ENCODE data around the gene KMO.

Gene KMO

DNA sequence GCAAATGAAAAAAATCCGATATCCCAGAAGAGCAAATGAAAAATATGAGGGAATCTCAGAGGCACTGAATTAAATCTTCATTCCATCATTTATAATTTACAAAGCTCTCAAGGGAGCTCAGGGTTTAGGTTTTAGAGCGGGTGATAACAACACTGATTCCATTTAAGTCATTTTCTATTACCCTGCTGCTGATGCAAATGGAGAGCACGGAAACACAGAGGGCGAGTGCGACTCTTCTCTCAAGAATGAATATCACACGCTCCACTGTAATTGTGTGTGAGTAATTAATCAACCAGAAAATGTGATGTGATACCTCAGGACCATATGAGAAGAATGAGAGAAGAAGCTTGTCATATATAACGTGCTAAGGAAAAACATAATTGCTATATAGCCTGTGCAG is 85.2 kb downstream of the KMO start:
- Histone ChIP-seq H3K4me1 (ENCODE audit: control insufficient read depth in 1 of 2, insufficient read depth in 2 of 2, low read length in 2 of 2) (peaks cover 5 to 12% of the 10 kb centered on the region in 2 donors), H3K36me3 (ENCODE audit: control insufficient read depth in 1 of 2, insufficient read depth in 2 of 2, low read length in 2 of 2) (no peaks in the 10 kb centered on the region), H3K9ac (ENCODE audit: low read depth in 1 of 2, low read length in 2 of 2) (no peak overlapping the region), H3K4me3 (ENCODE audit: low read depth in 1 of 2, low read length in 2 of 2) (no peak overlapping the region), H3K27ac (ENCODE audit: low read depth, low read length) (no peak overlapping the region), H3K27me3 (ENCODE audit: control insufficient read depth in 1 of 2, insufficient read depth in 2 of 2, low read length in 2 of 2) (no peaks in the 10 kb centered on the region), H3K9me3 (ENCODE audit: control insufficient read depth in 1 of 2, low read length in 2 of 2) (no peaks in the 10 kb centered on the region)

DNA sequence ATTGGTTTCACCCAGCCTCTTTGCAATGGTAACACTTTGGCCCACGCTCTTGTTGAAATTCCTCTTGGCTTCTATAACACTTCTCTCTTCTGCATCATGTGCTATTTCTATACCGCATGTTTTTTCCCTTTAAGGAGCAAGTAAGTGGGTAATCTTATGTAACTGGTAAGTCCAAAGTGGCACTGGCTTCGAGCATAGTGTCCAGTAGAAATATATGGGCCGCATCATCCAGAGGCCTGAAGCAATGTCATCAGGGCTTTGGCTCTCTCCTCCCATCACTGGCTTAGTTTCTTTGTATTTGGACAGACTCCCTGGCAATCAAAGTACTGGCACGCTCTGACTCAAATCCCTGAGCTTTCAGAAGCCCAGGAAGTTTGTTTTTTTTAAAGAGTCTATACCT is 90.5 kb downstream of the KMO start:
- no peak overlapping the region for H3K4me3 ChIP-seq (ENCODE audit: low read depth in 1 of 2, low read length in 2 of 2)
- no peaks in the 10 kb centered on the region for H3K9me3 ChIP-seq (ENCODE audit: control insufficient read depth in 1 of 2, low read length in 2 of 2)
- no peaks in the 10 kb centered on the region for H3K27me3 ChIP-seq (ENCODE audit: control insufficient read depth in 1 of 2, insufficient read depth in 2 of 2, low read length in 2 of 2)
- no peaks in the 10 kb centered on the region for H3K36me3 ChIP-seq (ENCODE audit: control insufficient read depth in 1 of 2, insufficient read depth in 2 of 2, low read length in 2 of 2)
- H3K4me1 ChIP-seq (ENCODE audit: control insufficient read depth in 1 of 2, insufficient read depth in 2 of 2, low read length in 2 of 2): peaks cover 0 to 12% of the 10 kb centered on the region in 2 donors
- H3K9ac ChIP-seq (ENCODE audit: low read depth in 1 of 2, low read length in 2 of 2): no peak overlapping the region
- no peak overlapping the region for H3K27ac ChIP-seq (ENCODE audit: low read depth, low read length)

DNA sequence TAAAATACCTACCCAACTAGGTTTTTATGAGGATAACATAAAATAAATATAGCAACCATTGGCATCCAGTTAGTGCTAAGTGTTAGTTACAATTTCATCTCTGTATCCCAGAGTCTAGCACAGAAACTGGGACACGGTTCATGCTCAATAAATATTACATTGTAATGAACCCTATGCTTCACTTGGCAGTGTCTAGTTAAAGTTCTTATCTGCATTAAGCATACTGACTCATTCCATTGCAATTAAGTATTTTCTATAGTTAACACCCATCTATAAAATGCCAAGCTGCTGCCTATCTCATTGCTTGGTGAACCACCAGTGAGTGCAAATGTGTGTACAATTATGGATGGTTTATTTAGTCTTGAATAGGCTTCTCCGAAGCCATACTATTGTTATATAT is 92.8 kb downstream of the KMO start:
- H3K36me3 ChIP-seq (ENCODE audit: control insufficient read depth in 1 of 2, insufficient read depth in 2 of 2, low read length in 2 of 2): no peaks in the 10 kb centered on the region
- no peak overlapping the region for H3K27ac ChIP-seq (ENCODE audit: low read depth, low read length)
- H3K9me3 ChIP-seq (ENCODE audit: control insufficient read depth in 1 of 2, low read length in 2 of 2): no peaks in the 10 kb centered on the region
- peaks cover 0 to 19% of the 10 kb centered on the region in 2 donors for H3K4me1 ChIP-seq (ENCODE audit: control insufficient read depth in 1 of 2, insufficient read depth in 2 of 2, low read length in 2 of 2)
- no peaks in the 10 kb centered on the region for H3K27me3 ChIP-seq (ENCODE audit: control insufficient read depth in 1 of 2, insufficient read depth in 2 of 2, low read length in 2 of 2)
- H3K9ac ChIP-seq (ENCODE audit: low read depth in 1 of 2, low read length in 2 of 2): no peak overlapping the region
- H3K4me3 ChIP-seq (ENCODE audit: low read depth in 1 of 2, low read length in 2 of 2): no peak overlapping the region

DNA sequence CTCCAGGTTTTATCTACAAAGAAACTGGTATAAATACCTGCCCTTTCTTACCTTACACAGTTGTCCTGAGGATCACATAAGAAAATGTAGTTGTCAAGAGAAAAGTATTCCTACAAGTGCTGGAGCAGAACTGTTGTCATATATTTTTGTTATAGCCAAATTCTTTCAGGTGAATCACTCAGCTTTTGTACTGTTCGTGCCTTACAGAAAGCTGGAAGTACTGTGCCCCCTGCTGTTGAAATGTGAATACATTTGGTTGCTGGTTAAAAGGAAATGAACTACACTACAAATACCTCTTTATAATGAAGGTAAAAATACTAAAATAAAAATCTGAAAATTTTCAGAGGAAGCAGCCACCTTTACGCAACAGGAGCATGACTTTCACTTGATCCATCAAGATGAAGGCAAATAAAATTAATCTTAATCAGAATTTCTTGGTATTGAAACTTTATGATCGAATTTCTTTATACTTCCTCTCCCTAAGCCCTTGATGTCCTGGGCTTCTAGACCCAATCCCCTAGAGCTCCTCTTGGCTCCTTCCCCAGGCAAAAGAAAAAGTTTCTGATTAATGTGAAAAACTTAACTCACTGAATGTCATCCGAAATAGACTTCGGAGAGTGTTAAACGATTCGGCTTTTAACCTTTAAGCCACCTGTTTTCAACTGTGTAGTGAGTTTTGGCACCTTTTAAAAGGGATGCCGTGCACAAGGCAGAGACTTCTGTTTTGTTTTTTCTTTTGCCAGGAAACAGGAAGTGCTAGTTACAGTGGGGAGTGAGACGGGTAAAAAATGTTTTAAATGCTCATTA is 95.5 kb downstream of the KMO start:
- H3K4me3 ChIP-seq (ENCODE audit: low read depth in 1 of 2, low read length in 2 of 2): no peak overlapping the region
- H3K27me3 ChIP-seq (ENCODE audit: control insufficient read depth in 1 of 2, insufficient read depth in 2 of 2, low read length in 2 of 2): no peaks in the 10 kb centered on the region
- H3K9ac ChIP-seq (ENCODE audit: low read depth in 1 of 2, low read length in 2 of 2): peak overlapping the region in 1 of 2 donors; percentile 26

DNA sequence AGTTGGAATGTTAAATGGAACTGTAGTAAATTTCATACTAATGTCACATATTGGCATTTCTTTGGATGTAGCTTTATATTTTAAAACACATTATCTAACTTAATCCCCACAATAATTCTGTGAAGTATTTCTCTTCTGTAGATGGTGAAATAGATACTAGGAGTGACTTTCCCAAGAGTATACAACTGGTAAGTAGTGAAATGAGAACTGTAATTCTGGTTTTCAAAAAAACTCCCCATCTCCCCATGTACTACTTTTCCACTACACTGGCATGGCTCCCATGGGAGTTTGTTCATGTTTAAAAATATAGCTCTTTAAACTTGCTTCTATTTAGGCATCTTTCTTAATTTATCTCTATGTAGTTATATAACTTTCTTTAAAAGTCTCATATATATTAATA is 97.8 kb downstream of the KMO start:
- Histone ChIP-seq H3K9me3 (ENCODE audit: control insufficient read depth in 1 of 2, low read length in 2 of 2) (no peaks in the 10 kb centered on the region), H3K4me3 (ENCODE audit: low read depth in 1 of 2, low read length in 2 of 2) (no peak overlapping the region), H3K9ac (ENCODE audit: low read depth in 1 of 2, low read length in 2 of 2) (no peak overlapping the region), H3K27ac (ENCODE audit: low read depth, low read length) (no peak overlapping the region), H3K36me3 (ENCODE audit: control insufficient read depth in 1 of 2, insufficient read depth in 2 of 2, low read length in 2 of 2) (no peaks in the 10 kb centered on the region), H3K4me1 (ENCODE audit: control insufficient read depth in 1 of 2, insufficient read depth in 2 of 2, low read length in 2 of 2) (peaks cover 0 to 11% of the 10 kb centered on the region in 2 donors), H3K27me3 (ENCODE audit: control insufficient read depth in 1 of 2, insufficient read depth in 2 of 2, low read length in 2 of 2) (no peaks in the 10 kb centered on the region)

More for the DNA sequence above, 95.5 kb downstream of the KMO start:
- H3K36me3 ChIP-seq (ENCODE audit: control insufficient read depth in 1 of 2, insufficient read depth in 2 of 2, low read length in 2 of 2): no peaks in the 10 kb centered on the region
- H3K27ac ChIP-seq (ENCODE audit: low read depth, low read length): no peak overlapping the region
- no peaks in the 10 kb centered on the region for H3K9me3 ChIP-seq (ENCODE audit: control insufficient read depth in 1 of 2, low read length in 2 of 2)
- H3K4me1 ChIP-seq (ENCODE audit: control insufficient read depth in 1 of 2, insufficient read depth in 2 of 2, low read length in 2 of 2): peaks cover 0 to 19% of the 10 kb centered on the region in 2 donors

DNA sequence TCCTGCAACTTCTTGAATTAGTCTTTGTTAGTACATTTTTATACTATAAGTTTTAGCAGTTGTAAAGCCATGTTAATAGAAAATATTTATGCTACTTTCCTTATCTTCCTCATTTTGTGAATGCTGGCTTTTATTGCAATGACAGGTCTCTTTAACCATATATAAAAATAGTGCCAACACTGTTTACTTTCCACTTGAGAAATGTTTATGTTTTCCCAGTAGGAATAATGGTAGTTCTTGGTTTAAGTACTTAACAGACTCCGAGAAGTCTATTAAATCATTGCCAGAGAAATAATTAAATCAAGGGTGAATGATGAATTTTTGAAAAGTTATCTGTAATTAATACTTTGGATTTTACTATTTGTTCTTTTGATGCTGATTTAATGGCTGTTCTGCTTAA is 98.3 kb downstream of the KMO start:
- Histone ChIP-seq H3K9me3 (ENCODE audit: control insufficient read depth in 1 of 2, low read length in 2 of 2) (no peaks in the 10 kb centered on the region), H3K36me3 (ENCODE audit: control insufficient read depth in 1 of 2, insufficient read depth in 2 of 2, low read length in 2 of 2) (no peaks in the 10 kb centered on the region), H3K27me3 (ENCODE audit: control insufficient read depth in 1 of 2, insufficient read depth in 2 of 2, low read length in 2 of 2) (no peaks in the 10 kb centered on the region), H3K9ac (ENCODE audit: low read depth in 1 of 2, low read length in 2 of 2) (no peak overlapping the region), H3K4me3 (ENCODE audit: low read depth in 1 of 2, low read length in 2 of 2) (no peak overlapping the region), H3K27ac (ENCODE audit: low read depth, low read length) (no peak overlapping the region), H3K4me1 (ENCODE audit: control insufficient read depth in 1 of 2, insufficient read depth in 2 of 2, low read length in 2 of 2) (peaks cover 0 to 8% of the 10 kb centered on the region in 2 donors)

DNA sequence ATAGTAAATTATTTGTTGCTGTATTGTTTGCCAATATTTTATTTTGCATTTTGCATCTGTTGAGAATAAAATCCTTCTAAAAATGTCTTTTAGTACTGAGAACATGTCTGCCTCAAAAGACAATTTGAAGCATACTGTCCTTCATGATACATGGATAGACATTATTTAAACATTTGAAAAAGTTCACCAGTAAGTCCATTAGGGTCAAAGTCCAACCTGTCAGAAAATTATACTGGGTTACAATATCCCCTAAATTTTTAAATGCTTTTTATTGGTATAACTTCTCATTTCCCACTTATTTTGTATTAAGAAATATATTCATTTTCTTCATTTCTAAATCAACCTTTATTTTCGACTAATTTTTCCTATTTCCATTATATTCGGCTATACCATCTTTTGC is 98.7 kb downstream of the KMO start:
- Histone ChIP-seq H3K9ac (ENCODE audit: low read depth in 1 of 2, low read length in 2 of 2) (no peak overlapping the region), H3K9me3 (ENCODE audit: control insufficient read depth in 1 of 2, low read length in 2 of 2) (no peaks in the 10 kb centered on the region)

DNA sequence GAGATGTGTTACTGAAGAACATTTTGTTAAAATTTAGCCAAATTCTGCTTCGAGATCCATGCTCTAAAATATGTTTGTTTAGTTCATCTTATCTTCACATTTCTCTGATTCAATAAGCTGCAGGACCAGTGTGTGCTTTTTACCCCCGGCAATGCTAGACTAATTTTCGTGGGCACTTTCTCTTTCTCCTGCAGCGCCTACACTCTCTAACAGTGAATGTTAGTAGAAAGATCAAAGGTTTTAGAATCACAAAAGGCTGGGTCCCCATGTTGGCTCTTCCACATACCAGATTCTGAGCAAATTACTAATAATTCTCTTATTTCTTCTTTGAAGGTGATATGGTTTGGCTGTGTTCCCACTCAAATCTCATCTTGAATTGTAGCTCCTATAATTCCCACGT is 99.5 kb downstream of the KMO start:
- Histone ChIP-seq H3K27me3 (ENCODE audit: control insufficient read depth in 1 of 2, insufficient read depth in 2 of 2, low read length in 2 of 2) (no peaks in the 10 kb centered on the region), H3K9me3 (ENCODE audit: control insufficient read depth in 1 of 2, low read length in 2 of 2) (no peaks in the 10 kb centered on the region), H3K36me3 (ENCODE audit: control insufficient read depth in 1 of 2, insufficient read depth in 2 of 2, low read length in 2 of 2) (no peaks in the 10 kb centered on the region), H3K4me3 (ENCODE audit: low read depth in 1 of 2, low read length in 2 of 2) (no peak overlapping the region), H3K27ac (ENCODE audit: low read depth, low read length) (no peak overlapping the region), H3K4me1 (ENCODE audit: control insufficient read depth in 1 of 2, insufficient read depth in 2 of 2, low read length in 2 of 2) (peaks cover 0 to 8% of the 10 kb centered on the region in 2 donors), H3K9ac (ENCODE audit: low read depth in 1 of 2, low read length in 2 of 2) (no peak overlapping the region)

More for the DNA sequence above, 98.7 kb downstream of the KMO start:
- Histone ChIP-seq H3K4me3 (ENCODE audit: low read depth in 1 of 2, low read length in 2 of 2) (no peak overlapping the region), H3K27me3 (ENCODE audit: control insufficient read depth in 1 of 2, insufficient read depth in 2 of 2, low read length in 2 of 2) (no peaks in the 10 kb centered on the region), H3K4me1 (ENCODE audit: control insufficient read depth in 1 of 2, insufficient read depth in 2 of 2, low read length in 2 of 2) (peaks cover 0 to 8% of the 10 kb centered on the region in 2 donors), H3K27ac (ENCODE audit: low read depth, low read length) (no peak overlapping the region), H3K36me3 (ENCODE audit: control insufficient read depth in 1 of 2, insufficient read depth in 2 of 2, low read length in 2 of 2) (no peaks in the 10 kb centered on the region)

DNA sequence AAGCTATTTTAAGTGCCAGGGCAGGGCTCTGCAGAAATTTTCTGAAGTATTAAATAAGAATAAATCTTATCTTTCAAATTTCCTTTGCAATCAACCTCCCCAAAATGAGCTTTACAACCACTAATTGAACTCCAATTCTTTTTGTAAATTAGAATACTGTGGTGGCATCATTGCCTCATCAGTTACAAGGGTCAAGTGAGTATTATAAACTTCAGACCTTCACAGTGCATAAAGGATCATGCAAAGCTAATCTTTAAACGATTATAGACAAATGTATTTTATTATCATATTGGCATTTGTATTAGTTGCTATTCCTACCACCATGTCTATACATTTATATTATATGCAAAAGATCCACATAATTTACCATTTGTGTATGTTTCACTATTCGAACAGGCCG is 100.8 kb downstream of the KMO start:
- H3K9me3 ChIP-seq (ENCODE audit: control insufficient read depth in 1 of 2, low read length in 2 of 2): no peaks in the 10 kb centered on the region
- no peak overlapping the region for H3K27ac ChIP-seq (ENCODE audit: low read depth, low read length)
- no peaks in the 10 kb centered on the region for H3K27me3 ChIP-seq (ENCODE audit: control insufficient read depth in 1 of 2, insufficient read depth in 2 of 2, low read length in 2 of 2)
- no peaks in the 10 kb centered on the region for H3K36me3 ChIP-seq (ENCODE audit: control insufficient read depth in 1 of 2, insufficient read depth in 2 of 2, low read length in 2 of 2)
- no peak overlapping the region for H3K4me3 ChIP-seq (ENCODE audit: low read depth in 1 of 2, low read length in 2 of 2)
- H3K4me1 ChIP-seq (ENCODE audit: control insufficient read depth in 1 of 2, insufficient read depth in 2 of 2, low read length in 2 of 2): peaks cover 4 to 6% of the 10 kb centered on the region in 2 donors
- H3K9ac ChIP-seq (ENCODE audit: low read depth in 1 of 2, low read length in 2 of 2): no peak overlapping the region

DNA sequence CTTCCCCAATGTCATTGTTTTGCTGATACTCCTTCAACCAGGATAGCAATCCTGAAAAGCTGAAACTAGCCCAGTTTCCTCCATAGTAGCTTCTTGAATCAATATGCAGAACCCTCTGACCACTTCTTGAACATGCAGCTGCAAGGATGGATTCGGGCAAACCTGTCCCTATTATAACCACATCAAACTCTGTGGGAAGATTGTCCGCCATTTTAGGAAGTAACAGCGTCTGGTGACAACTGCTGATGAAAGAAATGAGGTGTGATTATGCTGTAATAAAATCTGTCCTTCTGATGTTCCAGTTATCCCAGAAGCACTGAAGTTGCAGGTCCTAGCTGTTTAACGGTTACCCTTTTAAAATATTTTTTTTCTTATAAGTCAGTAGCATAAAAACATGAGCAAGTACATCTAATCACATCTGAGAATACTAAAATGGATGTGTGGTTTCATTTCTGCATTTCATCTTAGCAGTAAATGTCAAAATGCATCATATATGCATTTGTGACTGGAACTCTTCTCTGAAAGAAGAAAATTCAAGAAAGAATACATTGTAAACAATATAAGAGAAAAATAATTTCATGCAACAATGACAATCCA is 103.5 kb downstream of the KMO start:
- Histone ChIP-seq H3K36me3 (ENCODE audit: control insufficient read depth in 1 of 2, insufficient read depth in 2 of 2, low read length in 2 of 2) (no peaks in the 10 kb centered on the region), H3K27ac (ENCODE audit: low read depth, low read length) (no peak overlapping the region), H3K9me3 (ENCODE audit: control insufficient read depth in 1 of 2, low read length in 2 of 2) (no peaks in the 10 kb centered on the region), H3K27me3 (ENCODE audit: control insufficient read depth in 1 of 2, insufficient read depth in 2 of 2, low read length in 2 of 2) (no peaks in the 10 kb centered on the region), H3K9ac (ENCODE audit: low read depth in 1 of 2, low read length in 2 of 2) (no peak overlapping the region), H3K4me3 (ENCODE audit: low read depth in 1 of 2, low read length in 2 of 2) (no peak overlapping the region), H3K4me1 (ENCODE audit: control insufficient read depth in 1 of 2, insufficient read depth in 2 of 2, low read length in 2 of 2) (peaks cover 6 to 14% of the 10 kb centered on the region in 2 donors)
